ENCODE measurements around the gene ZNF26.

ZNF26 gene

GRCh38 chr12:132946246-132946820 lies 39.8 kb upstream of the ZNF26 start:
- H3K9ac ChIP-seq (ENCODE audit: insufficient read length), result no peak overlapping the region
- TF ChIP-seq EZH2 (IDR thresholded peaks at IDR 0.05) (no peak), FOXP2 (optimal IDR thresholded peaks at IDR 0.05; ENCODE audit: control extremely low read depth, extremely low read length, insufficient read depth) (no peak), POLR2AphosphoS5 (IDR thresholded peaks at IDR 0.05; ENCODE audit: borderline replicate concordance, low read depth, low read length) (no peak)
- no peak for DNase-seq (ENCODE audit: low read depth, low spot score)
- H3K27ac ChIP-seq, result no peak overlapping the region
- peaks cover 21% of the 10 kb centered on the region for H3K9me3 ChIP-seq (ENCODE audit: low read depth, low read length)
- H3K36me3 ChIP-seq (ENCODE audit: insufficient read depth, low read length), result peaks cover 82% of the 10 kb centered on the region
- no peak overlapping the region for H3K4me3 ChIP-seq

DNA sequence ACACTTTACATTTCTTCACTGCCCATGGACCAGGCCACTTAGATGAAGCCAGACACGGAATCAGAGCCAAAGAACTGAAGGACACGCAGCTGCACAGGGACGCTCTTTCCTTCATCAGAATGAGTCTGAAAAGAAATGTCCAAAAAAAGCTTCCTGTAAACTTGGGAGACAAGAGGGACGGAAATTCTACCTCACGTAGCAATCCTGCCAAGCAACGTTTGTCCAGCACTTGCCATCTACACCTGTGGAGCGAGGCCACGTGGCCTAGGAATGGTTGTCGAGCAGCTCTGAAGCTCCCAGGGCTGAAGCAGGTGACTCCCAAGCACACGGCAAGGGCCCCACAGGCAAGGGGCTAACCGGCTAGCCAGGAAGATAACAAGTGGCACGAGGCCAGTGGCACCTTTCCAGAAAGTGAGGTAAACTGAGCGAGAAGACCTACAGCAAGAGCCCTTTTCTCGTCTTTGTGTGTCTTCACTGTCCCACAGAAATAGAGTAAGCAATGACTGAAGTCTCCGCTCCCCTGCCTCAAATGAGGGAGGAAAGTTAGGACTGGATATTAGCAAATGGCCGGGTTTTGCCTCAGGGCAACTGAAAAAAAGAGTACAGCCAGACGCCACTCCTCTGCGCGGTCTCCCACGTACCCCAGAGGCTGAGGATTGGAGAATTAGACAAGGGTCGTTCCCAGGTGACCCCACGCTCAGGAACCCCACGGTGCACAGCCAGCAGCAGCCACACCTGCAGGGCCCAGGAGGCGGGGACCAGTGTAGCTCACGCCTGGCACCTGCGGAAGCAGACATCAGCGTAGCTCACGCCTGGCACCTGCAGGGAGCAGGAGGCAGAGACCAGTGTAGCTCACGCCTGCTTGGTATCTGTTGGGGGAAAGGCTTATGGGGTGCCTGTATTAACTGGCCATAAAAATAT lies 37.8 kb upstream of the ZNF26 start:
- Histone ChIP-seq H3K4me3 (no peak overlapping the region), H3K9ac (ENCODE audit: insufficient read length) (no peak overlapping the region), H3K36me3 (ENCODE audit: insufficient read depth, low read length) (peaks cover 61% of the 10 kb centered on the region), H3K9me3 (ENCODE audit: low read depth, low read length) (peaks cover 19% of the 10 kb centered on the region), H3K27ac (no peak overlapping the region)
- no peak for TF ChIP-seq FOXP2 (optimal IDR thresholded peaks at IDR 0.05; ENCODE audit: control extremely low read depth, extremely low read length, insufficient read depth)
- no peak for TF ChIP-seq POLR2AphosphoS5 (IDR thresholded peaks at IDR 0.05; ENCODE audit: borderline replicate concordance, low read depth, low read length)
- TF ChIP-seq EZH2 (IDR thresholded peaks at IDR 0.05), result no peak
- DNase-seq (ENCODE audit: low read depth, low spot score), result no peak

- Histone ChIP-seq H3K9me3 (ENCODE audit: low read depth, low read length) (peaks cover 22% of the 10 kb centered on the region), H3K27ac (no peak overlapping the region), H3K9ac (ENCODE audit: insufficient read length) (no peak overlapping the region), H3K36me3 (ENCODE audit: insufficient read depth, low read length) (peaks cover 45% of the 10 kb centered on the region), H3K4me3 (no peak overlapping the region)
- no peak for DNase-seq (ENCODE audit: low read depth, low spot score)
- TF ChIP-seq FOXP2 (optimal IDR thresholded peaks at IDR 0.05; ENCODE audit: control extremely low read depth, extremely low read length, insufficient read depth), result no peak
Observed at GRCh38 chr12:132949936-132950837, 36.0 kb upstream of the ZNF26 start.

- no peak for DNase-seq (ENCODE audit: low read depth, low spot score)
- TF ChIP-seq POLR2AphosphoS5 (IDR thresholded peaks at IDR 0.05; ENCODE audit: borderline replicate concordance, low read depth, low read length), result no peak
- no peak for TF ChIP-seq EZH2 (IDR thresholded peaks at IDR 0.05)
- TF ChIP-seq FOXP2 (optimal IDR thresholded peaks at IDR 0.05; ENCODE audit: control extremely low read depth, extremely low read length, insufficient read depth), result no peak
- Histone ChIP-seq H3K36me3 (ENCODE audit: insufficient read depth, low read length) (peaks cover 37% of the 10 kb centered on the region), H3K4me3 (no peak overlapping the region), H3K9ac (ENCODE audit: insufficient read length) (no peak overlapping the region), H3K9me3 (ENCODE audit: low read depth, low read length) (peaks cover 20% of the 10 kb centered on the region), H3K27ac (no peak overlapping the region)
Observed at GRCh38 chr12:132950844-132951535, 35.2 kb upstream of the ZNF26 start.

GRCh38 chr12:132951649-132952048 lies 34.5 kb upstream of the ZNF26 start:
- Histone ChIP-seq H3K9ac (ENCODE audit: insufficient read length) (no peak overlapping the region), H3K27ac (no peak overlapping the region), H3K36me3 (ENCODE audit: insufficient read depth, low read length) (peaks cover 30% of the 10 kb centered on the region), H3K9me3 (ENCODE audit: low read depth, low read length) (peaks cover 16% of the 10 kb centered on the region), H3K4me3 (no peak overlapping the region)
- DNase-seq (ENCODE audit: low read depth, low spot score), result no peak
- TF ChIP-seq POLR2AphosphoS5 (IDR thresholded peaks at IDR 0.05; ENCODE audit: borderline replicate concordance, low read depth, low read length) (no peak), EZH2 (IDR thresholded peaks at IDR 0.05) (no peak)

GRCh38 chr12:132952371-132953162 lies 33.6 kb upstream of the ZNF26 start:
- Histone ChIP-seq H3K9ac (ENCODE audit: insufficient read length) (no peak overlapping the region), H3K36me3 (ENCODE audit: insufficient read depth, low read length) (peaks cover 28% of the 10 kb centered on the region), H3K4me3 (no peak overlapping the region), H3K27ac (no peak overlapping the region), H3K9me3 (ENCODE audit: low read depth, low read length) (peaks cover 16% of the 10 kb centered on the region)
- TF ChIP-seq EZH2 (IDR thresholded peaks at IDR 0.05) (no peak), POLR2AphosphoS5 (IDR thresholded peaks at IDR 0.05; ENCODE audit: borderline replicate concordance, low read depth, low read length) (no peak), FOXP2 (optimal IDR thresholded peaks at IDR 0.05; ENCODE audit: control extremely low read depth, extremely low read length, insufficient read depth) (no peak)
- DNase-seq (ENCODE audit: low read depth, low spot score), result no peak

- Histone ChIP-seq H3K27ac (no peak overlapping the region), H3K9me3 (ENCODE audit: low read depth, low read length) (peaks cover 16% of the 10 kb centered on the region), H3K9ac (ENCODE audit: insufficient read length) (no peak overlapping the region), H3K36me3 (ENCODE audit: insufficient read depth, low read length) (peaks cover 23% of the 10 kb centered on the region), H3K4me3 (no peak overlapping the region)
- TF ChIP-seq FOXP2 (optimal IDR thresholded peaks at IDR 0.05; ENCODE audit: control extremely low read depth, extremely low read length, insufficient read depth), result no peak
- no peak for TF ChIP-seq EZH2 (IDR thresholded peaks at IDR 0.05)
- TF ChIP-seq POLR2AphosphoS5 (IDR thresholded peaks at IDR 0.05; ENCODE audit: borderline replicate concordance, low read depth, low read length), result no peak
- no peak for DNase-seq (ENCODE audit: low read depth, low spot score)
Observed at GRCh38 chr12:132953163-132953425, 33.1 kb upstream of the ZNF26 start.

All from SK-N-MC (cell line).